ENCODE measurements around the gene POC1A. TPM values are rescaled to one million over a fixed set of nuclear protein-coding genes. Genes with fewer than 3 reads are reported as not detected.
"Not testable (repeated sequence)": the region's sequence is repeated elsewhere in the genome, so short reads cannot be mapped to it uniquely, and the experiment has no call there.

The POC1A gene
- total RNA-seq, 2 experiments from 2014 or later = 31.7 to 32.3 TPM

GRCh38 chr3:52036222-52036694, 118.0 kb downstream of the POC1A start:
- ChIA-PET POLR2A (interaction anchor here (0.6 kb wide), 1 partner anchor 319 kb away, joined by 3 read pairs; no protein-coding TSS in a partner anchor), CTCF (interaction anchor here (0.9 to 1.7 kb wide), 4 partner anchors 17 to 109 kb away, joined by 3 to 6 read pairs (median 4); no protein-coding TSS in a partner anchor)
- Mint-ChIP-seq H3K4me3 (no peak overlapping the region), H3K27me3 (ENCODE audit: low read depth) (no peaks in the 10 kb centered on the region), H3K4me1 (ENCODE audit: low read depth) (peaks cover under 1% of the 10 kb centered on the region), H3K9me3 (ENCODE audit: insufficient read depth) (no peaks in the 10 kb centered on the region), H3K36me3 (ENCODE audit: low read depth) (no peaks in the 10 kb centered on the region), H3K27ac (no peak overlapping the region)
- ATAC-seq (no peak), DNase-seq (no peak)

DNA sequence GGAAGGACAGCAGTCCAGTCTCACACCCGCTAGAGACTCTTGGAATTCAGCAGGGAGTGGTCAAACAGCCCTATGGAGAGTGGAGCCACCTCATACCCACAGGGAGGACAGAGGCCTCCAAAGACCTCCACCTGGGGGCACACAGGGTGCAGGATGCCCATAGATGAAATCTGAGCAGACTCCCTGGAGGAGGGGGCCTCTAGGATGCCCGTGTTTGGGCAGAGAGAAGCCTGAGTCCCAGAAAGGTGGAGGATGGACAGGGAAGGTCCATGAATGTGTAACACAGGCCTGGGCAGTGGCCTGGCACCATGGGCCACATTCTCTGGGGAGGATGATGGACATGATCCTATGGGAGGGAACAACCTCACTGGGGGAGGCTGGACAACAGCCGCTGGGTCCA, 119.6 kb downstream of the POC1A start:
- no peak for DNase-seq
- Mint-ChIP-seq H3K4me3 (no peak overlapping the region), H3K27ac (no peak overlapping the region), H3K27me3 (ENCODE audit: low read depth) (no peaks in the 10 kb centered on the region), H3K9me3 (ENCODE audit: insufficient read depth) (no peaks in the 10 kb centered on the region), H3K4me1 (ENCODE audit: low read depth) (no peaks in the 10 kb centered on the region), H3K36me3 (ENCODE audit: low read depth) (no peaks in the 10 kb centered on the region)
- no peak for ATAC-seq
- ChIA-PET POLR2A (no interaction called here), CTCF (no interaction called here)

DNA sequence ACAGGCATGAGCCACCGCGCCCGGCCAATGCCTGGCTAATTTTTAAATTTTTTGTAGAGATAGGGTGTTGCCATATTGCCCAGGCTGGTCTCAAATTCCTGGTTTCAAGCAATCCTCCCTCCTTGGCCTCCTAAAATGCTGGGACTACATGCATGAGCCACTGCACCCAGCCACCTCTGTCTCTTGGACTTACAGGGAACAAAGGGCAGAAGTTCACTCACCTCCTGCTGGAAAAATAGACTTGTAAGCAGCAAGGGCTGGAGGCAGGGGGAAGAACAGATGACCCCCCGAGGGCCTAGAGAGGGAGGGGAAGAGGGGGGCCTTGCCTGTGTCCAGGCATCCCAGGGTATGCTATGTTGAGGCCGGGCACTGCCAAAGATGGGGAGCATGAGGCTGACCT, 120.0 kb downstream of the POC1A start:
- Mint-ChIP-seq H3K27ac (no peak overlapping the region), H3K4me1 (ENCODE audit: low read depth) (no peaks in the 10 kb centered on the region), H3K4me3 (no peak overlapping the region), H3K9me3 (ENCODE audit: insufficient read depth) (no peaks in the 10 kb centered on the region), H3K27me3 (ENCODE audit: low read depth) (no peaks in the 10 kb centered on the region), H3K36me3 (ENCODE audit: low read depth) (no peaks in the 10 kb centered on the region)
- DNase-seq (no peak), ATAC-seq (no peak)
- ChIA-PET CTCF (no interaction called here), POLR2A (no interaction called here)

- H3K27ac Mint-ChIP-seq; H3K4me1 Mint-ChIP-seq (ENCODE audit: low read depth); H3K9me3 Mint-ChIP-seq (ENCODE audit: insufficient read depth); DNase-seq; H3K36me3 Mint-ChIP-seq (ENCODE audit: low read depth); H3K4me3 Mint-ChIP-seq; ATAC-seq; POLR2A ChIA-PET; CTCF ChIA-PET; H3K27me3 Mint-ChIP-seq (ENCODE audit: low read depth): not testable (repeated sequence)
Measured at GRCh38 chr3:52033748-52034147, 120.5 kb downstream of the POC1A start.

GRCh38 chr3:52032702-52033408, 121.4 kb downstream of the POC1A start:
- H3K27ac Mint-ChIP-seq = no peak overlapping the region
- ChIA-PET CTCF (interaction anchor here (0.8 kb wide), 1 partner anchor 72 kb away, joined by 3 read pairs; no protein-coding TSS in a partner anchor), POLR2A (no interaction called here)
- H3K27me3 Mint-ChIP-seq (ENCODE audit: low read depth) = no peaks in the 10 kb centered on the region
- H3K4me3 Mint-ChIP-seq = no peak overlapping the region
- H3K36me3 Mint-ChIP-seq (ENCODE audit: low read depth) = no peaks in the 10 kb centered on the region
- no peak for ATAC-seq
- DNase-seq = no peak
- H3K9me3 Mint-ChIP-seq (ENCODE audit: insufficient read depth) = no peaks in the 10 kb centered on the region
- H3K4me1 Mint-ChIP-seq (ENCODE audit: low read depth) = no peaks in the 10 kb centered on the region

GRCh38 chr3:52031896-52032295, 122.3 kb downstream of the POC1A start:
- no peaks in the 10 kb centered on the region for H3K4me1 Mint-ChIP-seq (ENCODE audit: low read depth)
- no peak for DNase-seq
- H3K36me3 Mint-ChIP-seq (ENCODE audit: low read depth) = no peaks in the 10 kb centered on the region
- no peak overlapping the region for H3K4me3 Mint-ChIP-seq
- no peak for ATAC-seq
- ChIA-PET POLR2A (no interaction called here), CTCF (interaction anchor here (1.6 kb wide), 1 partner anchor 91 kb away, joined by 4 read pairs; no protein-coding TSS in a partner anchor)
- no peaks in the 10 kb centered on the region for H3K9me3 Mint-ChIP-seq (ENCODE audit: insufficient read depth)
- H3K27ac Mint-ChIP-seq = no peak overlapping the region
- no peaks in the 10 kb centered on the region for H3K27me3 Mint-ChIP-seq (ENCODE audit: low read depth)

DNA sequence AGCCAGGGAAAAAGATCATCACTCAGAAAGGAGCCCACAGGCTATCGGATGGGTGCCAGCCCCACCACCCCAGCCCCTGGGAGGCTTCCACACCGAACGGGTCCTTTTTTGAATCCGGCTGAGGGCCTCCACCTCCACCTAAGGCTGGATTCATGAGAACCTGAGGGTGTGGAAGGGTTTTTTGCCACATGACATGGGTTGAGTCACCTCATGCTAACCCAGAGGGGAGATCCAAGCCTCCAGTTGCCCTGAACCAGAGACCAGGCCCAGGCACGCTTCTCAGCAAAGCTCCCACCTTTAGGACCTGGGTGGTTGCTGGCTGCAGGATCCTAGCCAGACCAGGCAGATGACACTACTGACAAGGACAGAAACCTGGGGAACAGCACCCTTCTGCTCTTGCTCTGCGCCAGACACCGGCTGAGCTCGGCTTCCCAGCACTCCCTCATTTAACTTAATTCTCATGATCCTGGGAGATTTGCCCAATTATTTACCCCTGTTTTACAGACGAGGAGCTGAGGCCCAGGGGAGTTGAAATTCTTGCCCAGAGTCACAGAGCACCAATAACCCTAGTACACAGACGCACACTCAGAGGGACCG, 123.4 kb downstream of the POC1A start:
- POLR2A ChIA-PET = no interaction called here
- H3K9me3 Mint-ChIP-seq (ENCODE audit: insufficient read depth) = no peaks in the 10 kb centered on the region

GRCh38 chr3:52029535-52029934, 124.7 kb downstream of the POC1A start:
- Mint-ChIP-seq H3K4me3 (no peak overlapping the region), H3K27ac (no peak overlapping the region), H3K9me3 (ENCODE audit: insufficient read depth) (no peaks in the 10 kb centered on the region), H3K36me3 (ENCODE audit: low read depth) (no peaks in the 10 kb centered on the region), H3K4me1 (ENCODE audit: low read depth) (no peaks in the 10 kb centered on the region), H3K27me3 (ENCODE audit: low read depth) (no peaks in the 10 kb centered on the region)
- DNase-seq (no peak), ATAC-seq (no peak)
- ChIA-PET POLR2A (no interaction called here), CTCF (interaction anchor here (0.7 kb wide), 1 partner anchor 27 kb away, joined by 3 read pairs; no protein-coding TSS in a partner anchor)

More for the DNA sequence above, 123.4 kb downstream of the POC1A start:
- ATAC-seq (no peak), DNase-seq (no peak)
- H3K27ac Mint-ChIP-seq = no peak overlapping the region
- no peaks in the 10 kb centered on the region for H3K27me3 Mint-ChIP-seq (ENCODE audit: low read depth)
- no peaks in the 10 kb centered on the region for H3K36me3 Mint-ChIP-seq (ENCODE audit: low read depth)
- CTCF ChIA-PET = interaction anchor here (1.6 kb wide), 1 partner anchor 92 kb away, joined by 4 read pairs; no protein-coding TSS in a partner anchor
- H3K4me3 Mint-ChIP-seq = no peak overlapping the region
- H3K4me1 Mint-ChIP-seq (ENCODE audit: low read depth) = no peaks in the 10 kb centered on the region

DNA sequence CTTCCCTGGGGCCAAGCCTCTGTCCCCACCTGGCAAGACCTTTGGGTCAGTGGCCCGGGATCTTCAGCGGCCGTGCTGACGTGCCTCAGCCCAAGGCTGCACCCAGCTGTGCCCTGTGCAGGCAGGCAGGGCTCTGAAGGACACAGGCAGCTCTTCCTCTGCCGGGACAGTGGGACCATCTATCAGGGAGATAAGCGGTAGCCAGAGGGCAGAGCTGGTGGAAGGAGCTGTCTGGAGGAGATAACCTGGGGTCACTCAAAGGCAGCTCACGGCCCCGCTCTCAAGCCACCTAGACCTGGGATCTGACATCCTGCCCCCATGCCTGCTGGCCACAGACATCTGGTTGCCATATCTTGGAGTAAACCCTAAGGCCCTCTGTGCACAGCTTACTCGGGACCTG, 125.2 kb downstream of the POC1A start:
- Mint-ChIP-seq H3K27ac (no peak overlapping the region), H3K36me3 (ENCODE audit: low read depth) (no peaks in the 10 kb centered on the region), H3K27me3 (ENCODE audit: low read depth) (peaks cover 3% of the 10 kb centered on the region), H3K4me3 (no peak overlapping the region), H3K9me3 (ENCODE audit: insufficient read depth) (no peaks in the 10 kb centered on the region), H3K4me1 (ENCODE audit: low read depth) (no peaks in the 10 kb centered on the region)
- no peak for ATAC-seq
- POLR2A ChIA-PET = no interaction called here
- CTCF ChIA-PET = no interaction called here
- no peak for DNase-seq

DNA sequence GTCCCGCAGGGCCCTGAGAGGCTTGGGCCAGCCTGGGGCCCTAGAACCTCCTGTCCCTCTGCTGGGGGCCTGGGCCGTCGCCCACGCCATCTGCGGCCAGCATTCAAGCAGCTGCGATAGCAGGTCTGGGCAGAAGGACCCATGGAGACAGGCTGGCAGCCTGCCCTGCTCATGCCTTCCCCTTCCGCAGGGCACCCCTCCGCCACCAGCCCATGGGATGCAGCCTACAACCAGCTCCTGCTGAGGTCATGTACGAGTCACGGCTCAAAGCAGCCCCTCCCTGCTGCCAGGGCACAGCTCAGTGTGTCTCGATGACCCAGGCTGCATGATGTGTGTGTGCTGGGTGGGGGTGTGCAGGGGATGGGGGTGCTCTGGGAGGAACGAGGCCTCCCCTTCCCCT, 125.7 kb downstream of the POC1A start:
- no peak overlapping the region for H3K27ac Mint-ChIP-seq
- H3K27me3 Mint-ChIP-seq (ENCODE audit: low read depth) = peaks cover 3% of the 10 kb centered on the region
- H3K4me3 Mint-ChIP-seq = no peak overlapping the region
- no peak for DNase-seq
- no peaks in the 10 kb centered on the region for H3K9me3 Mint-ChIP-seq (ENCODE audit: insufficient read depth)
- ChIA-PET POLR2A (no interaction called here), CTCF (interaction anchor here (0.8 kb wide), 1 partner anchor 12 kb away, joined by 4 read pairs; no protein-coding TSS in a partner anchor)
- ATAC-seq = no peak
- no peaks in the 10 kb centered on the region for H3K4me1 Mint-ChIP-seq (ENCODE audit: low read depth)
- no peaks in the 10 kb centered on the region for H3K36me3 Mint-ChIP-seq (ENCODE audit: low read depth)

- ChIA-PET CTCF (no interaction called here), POLR2A (no interaction called here)
- DNase-seq (no peak), ATAC-seq (no peak)
- no peaks in the 10 kb centered on the region for H3K9me3 Mint-ChIP-seq (ENCODE audit: insufficient read depth)
- no peaks in the 10 kb centered on the region for H3K4me1 Mint-ChIP-seq (ENCODE audit: low read depth)
- no peak overlapping the region for H3K4me3 Mint-ChIP-seq
- no peaks in the 10 kb centered on the region for H3K36me3 Mint-ChIP-seq (ENCODE audit: low read depth)
- H3K27me3 Mint-ChIP-seq (ENCODE audit: low read depth) = peaks cover 3% of the 10 kb centered on the region
- peak overlapping the region; percentile 17 for H3K27ac Mint-ChIP-seq
Measured at GRCh38 chr3:52026041-52026440, 128.2 kb downstream of the POC1A start.

- peaks cover 3% of the 10 kb centered on the region for H3K27me3 Mint-ChIP-seq (ENCODE audit: low read depth)
- DNase-seq = no peak
- no peak overlapping the region for H3K27ac Mint-ChIP-seq
- ATAC-seq = no peak
- CTCF ChIA-PET = no interaction called here
- no peak overlapping the region for H3K4me3 Mint-ChIP-seq
- H3K4me1 Mint-ChIP-seq (ENCODE audit: low read depth) = no peaks in the 10 kb centered on the region
- H3K9me3 Mint-ChIP-seq (ENCODE audit: insufficient read depth) = no peaks in the 10 kb centered on the region
- H3K36me3 Mint-ChIP-seq (ENCODE audit: low read depth) = no peaks in the 10 kb centered on the region
- POLR2A ChIA-PET = no interaction called here
Measured at GRCh38 chr3:52025453-52025852, 128.8 kb downstream of the POC1A start.
